HUES48 (cell line): Measurements from ENCODE around the gene MFN2.
"Not testable (repeated sequence)": the region's sequence is repeated elsewhere in the genome, so short reads cannot be mapped to it uniquely, and the experiment has no call there.

Source experiments
- H3K27ac ChIP-seq: one replicate; pipeline ENCODE4 v1.7.0; 2013; ENCODE audit warnings: low read depth, low read length, inconsistent platforms
- H3K27me3 ChIP-seq: 2 replicates; pipeline ENCODE4 v1.6.1; 2013; ENCODE audit warnings: mild to moderate bottlenecking, low read length; ENCODE audit not compliant: control insufficient read depth, insufficient read depth
- H3K36me3 ChIP-seq: 2 replicates; pipeline ENCODE4 v1.6.1; 2013; ENCODE audit warnings: low read length; ENCODE audit not compliant: control insufficient read depth, insufficient read depth
- H3K4me1 ChIP-seq: 2 replicates; pipeline ENCODE4 v1.6.1; 2013; ENCODE audit warnings: mild to moderate bottlenecking, low read length; ENCODE audit not compliant: control insufficient read depth, insufficient read depth
- H3K4me3 ChIP-seq: 2 replicates; pipeline ENCODE4 v1.5.1; 2013; ENCODE audit warnings: mild to moderate bottlenecking, low read depth, low read length
- H3K9ac ChIP-seq: 2 replicates; pipeline ENCODE4 v1.6.1; 2013; ENCODE audit warnings: mild to moderate bottlenecking, low read depth, low read length, moderate library complexity
- H3K9me3 ChIP-seq: 2 replicates; pipeline ENCODE4 v1.6.1; 2013; ENCODE audit warnings: low read length; ENCODE audit not compliant: control insufficient read depth, insufficient read depth

Gene MFN2

GRCh38 chr1:12026586-12026985, 46.3 kb downstream of the MFN2 start:
- Histone ChIP-seq H3K27me3 (no peaks in the 10 kb centered on the region), H3K36me3 (peaks cover 87% of the 10 kb centered on the region), H3K4me3 (no peak overlapping the region), H3K4me1 (no peaks in the 10 kb centered on the region), H3K27ac (no peak overlapping the region), H3K9me3 (no peaks in the 10 kb centered on the region), H3K9ac (no peak overlapping the region)

- Histone ChIP-seq H3K4me1 (no peaks in the 10 kb centered on the region), H3K36me3 (peaks cover 85% of the 10 kb centered on the region), H3K9me3 (no peaks in the 10 kb centered on the region), H3K9ac (no peak overlapping the region), H3K27me3 (no peaks in the 10 kb centered on the region), H3K4me3 (no peak overlapping the region), H3K27ac (no peak overlapping the region)
These were observed 48.0 kb downstream of the MFN2 start for GRCh38 chr1:12028248-12028647.

DNA sequence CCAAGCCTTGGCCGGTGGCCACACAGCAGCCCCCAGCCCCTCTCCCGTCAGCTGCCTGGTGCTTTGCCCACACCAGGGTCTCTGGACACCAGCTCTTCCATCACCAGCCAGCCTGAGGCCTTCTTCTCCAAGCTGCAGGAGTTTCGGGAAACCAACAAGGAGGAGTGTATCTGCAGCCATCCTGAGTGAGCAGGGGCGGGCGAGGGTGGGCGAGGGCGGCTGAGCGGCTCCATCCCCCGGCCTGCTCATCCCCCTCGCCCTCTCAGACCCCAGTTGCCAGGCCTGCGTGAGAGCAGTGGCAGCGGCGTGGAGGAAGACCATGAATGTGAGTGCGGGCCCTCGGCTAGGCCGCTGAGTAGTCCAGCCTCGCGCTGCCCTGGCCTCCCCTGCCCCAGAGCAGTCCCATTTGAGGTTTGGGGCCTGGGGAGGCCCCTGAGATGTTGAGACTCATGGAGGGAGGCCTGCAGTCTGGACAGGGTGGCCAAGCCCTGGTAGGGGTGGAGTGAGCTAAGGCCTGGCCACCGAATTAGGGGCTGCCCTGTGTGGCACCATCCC, 48.8 kb downstream of the MFN2 start:
- H3K4me1 ChIP-seq = no peaks in the 10 kb centered on the region
- H3K9me3 ChIP-seq = no peaks in the 10 kb centered on the region
- H3K4me3 ChIP-seq = no peak overlapping the region
- no peak overlapping the region for H3K9ac ChIP-seq
- H3K27me3 ChIP-seq = no peaks in the 10 kb centered on the region
- no peak overlapping the region for H3K27ac ChIP-seq
- H3K36me3 ChIP-seq = peaks cover 81% of the 10 kb centered on the region

DNA sequence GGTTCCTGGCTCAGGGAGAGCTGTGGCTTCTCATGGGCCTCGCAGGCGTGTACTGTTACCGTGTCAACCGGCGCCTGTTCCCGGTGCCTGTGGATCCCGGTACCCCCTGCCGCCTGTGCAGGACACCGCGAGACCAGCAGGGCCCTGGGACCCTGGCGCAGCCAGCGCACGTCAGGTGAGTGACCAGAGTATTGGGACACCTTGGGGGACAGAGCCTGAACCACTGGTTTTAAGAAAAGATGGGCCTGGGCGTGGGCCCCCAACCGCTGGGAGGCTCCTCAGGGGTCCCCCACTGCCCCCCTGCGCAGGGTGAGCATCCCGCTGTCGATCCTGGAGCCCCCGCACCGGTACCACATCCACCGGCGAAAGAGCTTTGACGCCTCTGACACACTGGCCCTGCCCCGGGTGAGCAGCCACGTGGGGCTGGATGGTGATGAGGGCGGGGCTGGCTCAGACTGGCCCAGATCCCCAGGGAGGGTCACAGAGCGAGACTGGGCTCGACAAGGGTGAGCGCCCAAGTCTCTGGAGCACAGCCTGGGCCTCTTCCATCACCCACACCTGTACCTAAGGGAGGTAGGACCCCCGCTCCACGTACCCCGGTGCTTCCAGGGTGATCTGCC, 49.6 kb downstream of the MFN2 start:
- no peaks in the 10 kb centered on the region for H3K27me3 ChIP-seq
- H3K9ac ChIP-seq = no peak overlapping the region
- H3K9me3 ChIP-seq = no peaks in the 10 kb centered on the region
- H3K4me3 ChIP-seq = no peak overlapping the region
- peaks cover 74% of the 10 kb centered on the region for H3K36me3 ChIP-seq
- H3K4me1 ChIP-seq = no peaks in the 10 kb centered on the region
- H3K27ac ChIP-seq = no peak overlapping the region

GRCh38 chr1:12031039-12031980, 51.1 kb downstream of the MFN2 start:
- H3K27me3 ChIP-seq = no peaks in the 10 kb centered on the region
- no peak overlapping the region for H3K9ac ChIP-seq
- H3K9me3 ChIP-seq = no peaks in the 10 kb centered on the region
- no peak overlapping the region for H3K27ac ChIP-seq
- no peaks in the 10 kb centered on the region for H3K4me1 ChIP-seq
- no peak overlapping the region for H3K4me3 ChIP-seq
- peaks cover 59% of the 10 kb centered on the region for H3K36me3 ChIP-seq

- Histone ChIP-seq H3K36me3 (peaks cover 51% of the 10 kb centered on the region), H3K9me3 (no peaks in the 10 kb centered on the region), H3K4me3 (no peak overlapping the region), H3K27me3 (no peaks in the 10 kb centered on the region), H3K27ac (no peak overlapping the region), H3K4me1 (no peaks in the 10 kb centered on the region), H3K9ac (no peak overlapping the region)
These were observed 51.9 kb downstream of the MFN2 start for GRCh38 chr1:12032161-12032621.

GRCh38 chr1:12033441-12033840, 53.2 kb downstream of the MFN2 start:
- H3K4me3 ChIP-seq, H3K9ac ChIP-seq, H3K27me3 ChIP-seq, H3K27ac ChIP-seq, H3K4me1 ChIP-seq, H3K9me3 ChIP-seq: not testable (repeated sequence)
- peaks cover 38% of the 10 kb centered on the region for H3K36me3 ChIP-seq

DNA sequence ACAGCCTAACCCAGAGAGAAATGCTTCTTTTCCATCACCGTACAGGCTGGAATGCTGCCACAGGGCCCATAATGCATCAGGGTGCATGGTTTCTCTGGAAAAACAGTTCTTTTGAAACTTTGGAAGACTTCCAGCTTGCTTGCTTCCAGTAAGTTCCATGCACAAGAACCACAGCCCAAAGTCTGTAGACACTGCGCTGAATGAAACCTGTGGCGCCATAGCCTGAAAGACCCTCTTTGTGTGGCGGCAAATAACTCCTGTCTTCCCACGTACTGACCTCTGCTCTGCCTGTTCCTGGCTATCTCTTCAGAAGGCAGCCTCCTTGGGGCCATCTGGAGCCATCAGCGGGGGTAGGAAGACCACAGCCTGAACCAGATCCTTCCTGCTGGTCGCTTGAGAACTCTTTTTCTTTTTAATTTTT, 54.1 kb downstream of the MFN2 start:
- H3K4me1 ChIP-seq = no peaks in the 10 kb centered on the region
- H3K27ac ChIP-seq = no peak overlapping the region
- no peaks in the 10 kb centered on the region for H3K9me3 ChIP-seq
- H3K9ac ChIP-seq = no peak overlapping the region
- H3K27me3 ChIP-seq = no peaks in the 10 kb centered on the region
- H3K36me3 ChIP-seq = peaks cover 29% of the 10 kb centered on the region
- no peak overlapping the region for H3K4me3 ChIP-seq

DNA sequence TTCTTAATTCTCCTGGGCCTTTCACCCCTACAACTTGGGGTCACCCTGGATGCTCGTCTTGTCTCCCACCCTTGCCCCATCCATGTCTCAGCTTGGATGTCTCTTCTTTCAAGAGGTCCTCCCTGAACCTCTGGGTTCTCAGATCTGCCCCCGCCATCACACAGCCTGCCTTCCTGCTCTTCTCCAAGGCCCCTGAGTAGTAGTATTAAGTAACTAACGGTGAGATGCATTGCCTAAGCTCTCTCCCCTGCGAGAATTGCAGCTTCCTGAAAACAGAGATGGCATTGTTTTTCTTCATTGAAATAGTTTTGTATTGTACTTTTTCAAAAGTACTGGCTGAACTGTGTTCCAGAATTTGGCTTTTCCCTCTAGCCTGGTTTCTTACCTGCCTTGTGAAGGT, 55.1 kb downstream of the MFN2 start:
- Histone ChIP-seq H3K4me1 (no peaks in the 10 kb centered on the region), H3K27me3 (no peaks in the 10 kb centered on the region), H3K9ac (no peak overlapping the region), H3K4me3 (no peak overlapping the region), H3K27ac (no peak overlapping the region), H3K36me3 (peaks cover 20% of the 10 kb centered on the region), H3K9me3 (no peaks in the 10 kb centered on the region)

- no peak overlapping the region for H3K27ac ChIP-seq
- H3K4me3 ChIP-seq = no peak overlapping the region
- H3K36me3 ChIP-seq = no peaks in the 10 kb centered on the region; the same call in 1 of the 2 replicates
- no peaks in the 10 kb centered on the region for H3K4me1 ChIP-seq
- H3K27me3 ChIP-seq = no peaks in the 10 kb centered on the region
- H3K9ac ChIP-seq = no peak overlapping the region
- no peaks in the 10 kb centered on the region for H3K9me3 ChIP-seq
These were observed 57.5 kb downstream of the MFN2 start for GRCh38 chr1:12037486-12038355.
